GM18909 (cell line): ENCODE measurements around the gene RND1.
A peak's percentile ranks its signal among the peaks of the same experiment; 100 is the strongest.

ENCODE experiments used
- ATAC-seq: cut with Tn5 transposase; IDR thresholded peaks from one replicate; pipeline ENCODE4 v1.9.1; 2021; ENCODE audit warnings: mild to moderate bottlenecking; ENCODE audit not compliant: unreplicated experiment, poor library complexity

Gene RND1

GRCh38 chr12:48828841-48829575 is 36.7 kb downstream of the RND1 start:
- no peak for ATAC-seq

GRCh38 chr12:48828293-48828692 is 37.4 kb downstream of the RND1 start:
- ATAC-seq, result no peak

- no peak for ATAC-seq
Observed at GRCh38 chr12:48827513-48828096, 38.1 kb downstream of the RND1 start.

GRCh38 chr12:48827026-48827425 is 38.6 kb downstream of the RND1 start:
- no peak for ATAC-seq

GRCh38 chr12:48826209-48826855 is 39.3 kb downstream of the RND1 start:
- no peak for ATAC-seq

GRCh38 chr12:48824905-48825304 is 40.8 kb downstream of the RND1 start:
- no peak for ATAC-seq

GRCh38 chr12:48824112-48824511 is 41.6 kb downstream of the RND1 start:
- ATAC-seq, result no peak

DNA sequence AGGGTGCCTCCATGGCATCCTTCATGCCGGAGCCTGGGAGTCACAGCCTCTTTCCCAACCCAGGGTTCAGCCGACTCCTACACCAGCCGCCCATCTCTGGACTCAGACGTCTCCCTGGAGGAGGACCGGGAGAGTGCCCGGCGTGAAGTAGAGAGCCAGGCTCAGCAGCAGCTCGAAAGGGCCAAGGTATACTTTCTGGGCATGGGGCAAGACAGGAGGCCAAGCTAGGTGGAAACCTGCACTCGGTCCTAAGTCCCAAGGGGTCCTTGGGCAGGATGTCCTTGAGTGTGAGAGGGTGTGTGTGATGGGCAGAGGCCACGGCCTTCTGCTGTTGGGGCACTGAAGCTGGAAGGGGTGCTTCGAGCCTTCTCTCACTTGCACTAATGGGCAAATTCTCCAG is 42.4 kb downstream of the RND1 start:
- ATAC-seq, result no peak

GRCh38 chr12:48822711-48823110 is 43.0 kb downstream of the RND1 start:
- no peak for ATAC-seq

- no peak for ATAC-seq
Observed at GRCh38 chr12:48822139-48822538, 43.5 kb downstream of the RND1 start.

- no peak for ATAC-seq
Observed at GRCh38 chr12:48819986-48820725, 45.5 kb downstream of the RND1 start.

DNA sequence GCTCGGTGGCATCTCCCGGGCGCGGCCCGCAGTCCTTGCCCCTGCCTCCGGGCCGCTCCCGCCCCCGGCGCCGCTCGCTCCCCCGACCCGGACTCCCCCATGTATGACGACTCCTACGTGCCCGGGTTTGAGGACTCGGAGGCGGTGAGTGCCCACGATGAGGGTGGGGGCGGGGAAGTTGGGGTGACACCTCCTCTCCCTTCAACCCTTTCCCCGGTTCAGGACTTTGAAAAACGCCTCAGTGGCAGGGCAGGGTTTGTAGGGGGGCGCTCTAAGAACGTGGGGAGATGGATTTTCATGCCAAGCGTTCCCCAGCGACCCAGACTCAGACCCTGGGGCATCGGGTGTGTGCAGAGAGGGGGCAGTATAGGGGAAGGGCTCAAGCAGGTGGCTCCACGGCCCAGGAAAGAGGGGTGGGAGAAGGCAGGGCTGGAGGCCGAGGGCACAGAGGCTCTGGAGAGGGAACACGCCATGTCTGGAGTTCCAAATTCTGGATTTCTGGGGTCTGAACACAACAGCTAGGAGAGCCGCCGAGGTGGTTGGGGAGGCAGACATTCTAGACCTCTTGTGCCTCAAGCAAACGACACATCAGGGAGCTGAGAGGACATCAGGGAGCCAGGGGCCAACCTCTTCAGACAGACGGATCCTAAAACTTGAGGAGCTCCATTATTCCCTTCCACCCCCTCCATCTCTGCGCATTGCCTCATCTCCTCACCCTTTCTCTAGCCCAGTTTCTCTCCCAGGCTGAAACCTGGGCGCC is 46.7 kb downstream of the RND1 start:
- no peak for ATAC-seq

- ATAC-seq, result no peak
Observed at GRCh38 chr12:48817873-48818830, 47.5 kb downstream of the RND1 start, which contains the start of gene CACNB3. Gene CACNB3, plus strand, starts transcription at chr12:48818496. Its CDS starts 434 bp downstream, at chr12:48818930.

DNA sequence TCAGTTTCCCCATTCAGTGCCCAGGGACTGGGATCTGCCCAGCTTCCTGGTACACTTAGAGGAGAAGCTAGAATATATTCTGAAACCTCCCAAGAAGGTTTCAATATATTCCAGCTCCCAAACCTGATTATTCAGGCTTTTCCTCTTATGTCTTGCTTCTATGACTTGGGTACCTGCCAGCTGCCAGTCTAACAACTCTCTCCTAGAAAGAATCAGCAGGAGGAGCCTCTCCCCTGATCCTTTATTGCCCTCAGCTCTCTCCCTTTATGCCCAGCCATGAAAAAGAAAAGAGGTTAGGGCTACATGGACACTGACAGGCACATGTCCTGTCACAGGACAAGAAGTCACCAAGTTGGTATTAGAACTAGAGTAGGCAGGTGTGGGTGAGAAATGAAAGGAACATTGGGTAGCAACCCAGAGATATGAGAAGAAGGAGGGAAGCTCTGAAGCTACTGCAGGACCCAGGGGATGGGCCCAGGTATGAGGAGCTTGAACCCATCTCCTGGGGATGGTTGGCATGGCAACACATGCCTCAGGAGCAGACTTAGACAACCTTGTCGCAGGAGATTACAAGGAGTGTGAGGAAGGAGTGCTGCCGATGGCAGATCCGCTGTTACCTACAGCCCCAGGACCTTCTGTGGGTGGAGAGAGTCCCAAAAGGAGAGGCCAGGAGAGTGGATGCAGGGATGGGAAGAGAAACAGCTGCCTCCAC is 49.4 kb downstream of the RND1 start:
- no peak for ATAC-seq

DNA sequence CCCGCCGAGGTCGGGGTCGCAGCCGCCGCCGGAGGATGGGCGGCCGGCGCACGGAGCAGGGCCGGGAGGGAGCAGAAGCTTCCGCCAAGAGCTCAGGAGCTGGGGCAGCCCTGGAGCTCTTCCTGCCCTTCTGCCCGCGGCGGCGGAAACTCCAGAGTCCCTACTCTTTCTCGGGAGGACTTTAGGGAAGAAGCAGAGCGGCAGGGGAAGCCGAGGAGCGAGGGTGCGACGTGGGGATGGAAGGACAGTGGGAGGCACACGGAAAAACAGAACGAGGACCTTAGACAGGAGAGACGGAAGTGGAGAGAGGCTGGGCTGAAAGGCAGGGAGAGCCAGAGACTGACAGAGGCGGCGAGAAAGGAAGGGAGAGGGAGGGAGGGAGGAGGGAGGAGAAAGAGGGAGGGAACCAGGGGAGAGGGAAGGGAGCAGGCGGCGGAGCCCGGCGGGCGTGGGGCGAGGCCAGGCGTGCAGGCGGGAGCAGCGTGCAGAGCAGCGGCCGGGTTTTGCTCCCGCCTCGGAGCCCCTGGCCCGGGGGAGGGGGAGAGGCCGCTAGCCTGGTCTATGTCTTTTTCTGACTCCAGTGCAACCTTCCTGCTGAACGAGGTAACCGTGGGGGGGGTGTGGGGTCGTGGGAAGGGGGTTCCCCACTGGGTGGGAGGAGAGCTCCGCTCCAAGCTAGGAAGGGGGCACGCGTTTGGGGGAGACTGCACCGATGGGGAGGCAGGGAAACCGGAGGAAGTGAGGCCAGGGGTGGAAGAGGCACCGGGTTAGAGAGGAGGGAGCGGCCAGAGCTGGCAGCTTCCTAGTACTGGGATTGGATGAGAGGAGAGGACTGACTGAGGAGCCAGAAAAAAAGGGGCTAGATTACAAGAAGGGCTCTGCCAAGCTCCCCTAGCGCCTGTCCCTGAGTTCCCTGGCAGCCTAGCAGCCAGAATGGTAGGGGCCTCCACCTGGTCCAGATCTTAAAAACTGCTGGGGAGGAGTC is 50.3 kb downstream of the RND1 start:
- ATAC-seq, result peak; percentile 35

- peak; percentile 83 for ATAC-seq
Observed at GRCh38 chr12:48814262-48815125, 51.2 kb downstream of the RND1 start.
